ENCODE results near the gene MS4A1. TPM values are rescaled to one million over a fixed set of nuclear protein-coding genes. Genes with fewer than 3 reads are reported as not detected.

Gene MS4A1
- total RNA-seq, 1 donor from 2014 or later = not detected

DNA sequence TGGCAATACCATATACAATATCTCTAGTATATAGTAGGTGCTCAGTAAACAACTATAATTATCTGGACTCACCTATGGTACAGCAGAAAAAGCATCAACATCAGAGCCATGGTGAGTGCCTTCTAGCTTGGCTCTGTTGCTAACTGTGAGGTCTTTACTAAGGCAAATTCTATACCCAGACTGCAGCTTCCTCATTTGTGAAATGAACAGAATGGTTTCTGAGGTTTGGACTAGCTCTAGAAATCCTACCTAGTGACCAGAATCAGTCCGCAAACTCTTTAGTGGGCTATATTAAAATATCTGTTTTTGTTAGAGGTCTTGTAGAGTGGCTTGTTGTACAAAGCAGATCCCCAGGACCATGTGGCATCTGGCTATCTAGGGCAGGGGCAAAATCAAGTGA lies 3.7 kb downstream of the MS4A1 start:
- DNase-seq (ENCODE audit: low read depth) = no peak
- no peaks in the 10 kb centered on the region for H3K27me3 ChIP-seq (ENCODE audit: control insufficient read depth, insufficient read depth, low read length)
- TF ChIP-seq, protein P1, sequence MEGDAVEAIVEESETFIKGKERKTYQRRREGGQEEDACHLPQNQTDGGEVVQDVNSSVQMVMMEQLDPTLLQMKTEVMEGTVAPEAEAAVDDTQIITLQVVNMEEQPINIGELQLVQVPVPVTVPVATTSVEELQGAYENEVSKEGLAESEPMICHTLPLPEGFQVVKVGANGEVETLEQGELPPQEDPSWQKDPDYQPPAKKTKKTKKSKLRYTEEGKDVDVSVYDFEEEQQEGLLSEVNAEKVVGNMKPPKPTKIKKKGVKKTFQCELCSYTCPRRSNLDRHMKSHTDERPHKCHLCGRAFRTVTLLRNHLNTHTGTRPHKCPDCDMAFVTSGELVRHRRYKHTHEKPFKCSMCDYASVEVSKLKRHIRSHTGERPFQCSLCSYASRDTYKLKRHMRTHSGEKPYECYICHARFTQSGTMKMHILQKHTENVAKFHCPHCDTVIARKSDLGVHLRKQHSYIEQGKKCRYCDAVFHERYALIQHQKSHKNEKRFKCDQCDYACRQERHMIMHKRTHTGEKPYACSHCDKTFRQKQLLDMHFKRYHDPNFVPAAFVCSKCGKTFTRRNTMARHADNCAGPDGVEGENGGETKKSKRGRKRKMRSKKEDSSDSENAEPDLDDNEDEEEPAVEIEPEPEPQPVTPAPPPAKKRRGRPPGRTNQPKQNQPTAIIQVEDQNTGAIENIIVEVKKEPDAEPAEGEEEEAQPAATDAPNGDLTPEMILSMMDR (IDR thresholded peaks at IDR 0.05; ENCODE audit: insufficient read depth, low read length, poor library complexity, severe bottlenecking) = no peak
- H3K4me3 ChIP-seq (ENCODE audit: low read depth, low read length) = no peak overlapping the region
- no peaks in the 10 kb centered on the region for H3K36me3 ChIP-seq (ENCODE audit: control insufficient read depth, insufficient read depth, low read length)

DNA sequence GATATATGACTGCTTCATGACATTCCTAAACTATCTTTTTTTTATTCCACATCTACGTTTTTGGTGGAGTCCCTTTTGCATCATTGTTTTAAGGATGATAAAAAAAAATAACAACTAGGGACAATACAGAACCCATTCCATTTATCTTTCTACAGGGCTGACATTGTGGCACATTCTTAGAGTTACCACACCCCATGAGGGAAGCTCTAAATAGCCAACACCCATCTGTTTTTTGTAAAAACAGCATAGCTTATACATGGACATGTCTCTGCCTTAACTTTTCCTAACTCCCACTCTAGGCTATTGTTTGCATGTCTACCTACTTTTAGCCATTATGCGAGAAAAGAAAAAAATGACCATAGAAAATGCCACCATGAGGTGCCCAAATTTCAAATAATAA lies 13.2 kb downstream of the MS4A1 start:
- H3K27me3 ChIP-seq (ENCODE audit: control insufficient read depth, insufficient read depth, low read length) = no peaks in the 10 kb centered on the region
- no peak for DNase-seq (ENCODE audit: low read depth)
- TF ChIP-seq, protein P1 (IDR thresholded peaks at IDR 0.05; ENCODE audit: insufficient read depth, low read length, poor library complexity, severe bottlenecking) = no peak

DNA sequence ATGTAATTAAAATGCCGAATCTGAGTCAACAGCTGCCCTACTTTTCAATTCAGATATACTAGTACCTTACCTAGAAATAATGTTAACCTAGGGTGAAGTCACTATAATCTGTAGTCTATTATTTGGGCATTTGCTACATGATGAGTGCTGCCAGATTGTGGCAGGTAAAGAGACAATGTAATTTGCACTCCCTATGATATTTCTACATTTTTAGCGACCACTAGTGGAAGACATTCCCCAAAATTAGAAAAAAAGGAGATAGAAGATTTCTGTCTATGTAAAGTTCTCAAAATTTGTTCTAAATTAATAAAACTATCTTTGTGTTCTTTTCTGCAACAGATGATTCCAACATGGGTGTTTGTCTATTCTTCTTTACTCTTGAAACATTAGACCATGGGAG lies 14.1 kb downstream of the MS4A1 start:
- DNase-seq (ENCODE audit: low read depth) = no peak
- no peaks in the 10 kb centered on the region for H3K27me3 ChIP-seq (ENCODE audit: control insufficient read depth, insufficient read depth, low read length)
- no peak overlapping the region for H3K4me3 ChIP-seq (ENCODE audit: low read depth, low read length)
- no peaks in the 10 kb centered on the region for H3K36me3 ChIP-seq (ENCODE audit: control insufficient read depth, insufficient read depth, low read length)
- TF ChIP-seq, protein P1 (IDR thresholded peaks at IDR 0.05; ENCODE audit: insufficient read depth, low read length, poor library complexity, severe bottlenecking) = no peak

More for the DNA sequence above, 13.2 kb downstream of the MS4A1 start:
- no peak overlapping the region for H3K4me3 ChIP-seq (ENCODE audit: low read depth, low read length)
- no peaks in the 10 kb centered on the region for H3K36me3 ChIP-seq (ENCODE audit: control insufficient read depth, insufficient read depth, low read length)

DNA sequence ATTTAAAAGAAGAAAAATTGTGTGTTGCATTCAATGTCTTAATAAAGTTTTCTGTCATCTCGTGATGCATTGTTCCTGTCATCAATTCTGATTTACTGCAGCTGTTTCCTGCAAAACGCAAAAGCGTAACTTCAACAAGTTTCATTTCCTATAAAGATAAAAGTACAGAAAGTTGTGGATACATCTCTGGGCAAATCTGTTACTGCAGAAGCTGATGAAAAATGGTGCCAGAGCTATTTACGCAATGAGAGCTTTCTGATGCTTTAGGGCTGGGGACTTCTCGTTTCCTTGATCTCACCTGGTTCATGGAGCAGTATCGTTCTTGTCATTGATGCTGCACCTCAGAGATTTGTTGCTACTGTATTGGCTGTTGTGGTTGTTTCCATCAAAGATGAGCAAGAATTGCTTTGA lies 21.4 kb downstream of the MS4A1 start:
- no peak for DNase-seq (ENCODE audit: low read depth)
- Histone ChIP-seq H3K27me3 (ENCODE audit: control insufficient read depth, insufficient read depth, low read length) (no peaks in the 10 kb centered on the region), H3K36me3 (ENCODE audit: control insufficient read depth, insufficient read depth, low read length) (no peaks in the 10 kb centered on the region), H3K4me3 (ENCODE audit: low read depth, low read length) (no peak overlapping the region)
- TF ChIP-seq, protein P1 (IDR thresholded peaks at IDR 0.05; ENCODE audit: insufficient read depth, low read length, poor library complexity, severe bottlenecking) = no peak

DNA sequence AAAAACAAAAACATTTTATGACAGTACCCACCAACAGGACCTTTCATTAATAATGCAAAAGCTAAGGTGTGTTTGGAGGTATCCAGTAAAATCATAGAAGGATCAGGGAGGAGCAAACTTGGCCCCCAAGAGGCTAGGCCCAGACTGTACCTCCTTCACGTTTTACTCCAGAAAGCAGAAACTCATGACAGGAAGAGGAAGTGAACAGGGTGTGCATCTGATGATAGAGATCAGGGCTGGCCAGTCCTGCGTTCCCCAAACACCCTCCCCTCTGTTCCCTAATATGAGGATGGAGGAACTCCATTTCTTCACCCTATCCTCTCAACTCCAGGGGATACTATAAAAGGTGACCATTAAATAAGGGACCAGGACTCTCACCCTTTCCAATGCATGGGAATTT lies 26.7 kb downstream of the MS4A1 start:
- no peaks in the 10 kb centered on the region for H3K36me3 ChIP-seq (ENCODE audit: control insufficient read depth, insufficient read depth, low read length)
- H3K27me3 ChIP-seq (ENCODE audit: control insufficient read depth, insufficient read depth, low read length) = no peaks in the 10 kb centered on the region
- DNase-seq (ENCODE audit: low read depth) = no peak
- TF ChIP-seq, protein P1 (IDR thresholded peaks at IDR 0.05; ENCODE audit: insufficient read depth, low read length, poor library complexity, severe bottlenecking) = no peak
- no peak overlapping the region for H3K4me3 ChIP-seq (ENCODE audit: low read depth, low read length)

DNA sequence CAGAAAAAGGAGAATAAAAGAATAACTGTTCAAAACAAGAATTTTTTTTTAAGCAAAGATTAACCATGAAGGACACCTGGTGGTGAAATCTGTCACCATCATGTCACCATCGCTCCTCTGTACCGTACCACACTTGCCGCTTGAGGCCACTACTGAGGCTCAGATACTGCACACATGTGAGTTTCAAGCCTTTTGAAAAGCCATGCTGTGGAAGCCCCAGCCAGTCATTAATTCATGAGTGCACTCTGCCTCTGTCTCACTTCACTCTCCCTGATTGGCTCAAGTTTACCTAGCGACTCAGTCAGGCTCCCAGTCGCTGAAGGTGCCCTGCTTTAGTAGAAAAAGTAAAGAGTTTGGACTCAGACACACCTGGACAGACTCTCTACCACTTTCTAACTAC lies 30.3 kb downstream of the MS4A1 start:
- no peak for DNase-seq (ENCODE audit: low read depth)
- no peaks in the 10 kb centered on the region for H3K36me3 ChIP-seq (ENCODE audit: control insufficient read depth, insufficient read depth, low read length)
- H3K4me3 ChIP-seq (ENCODE audit: low read depth, low read length) = no peak overlapping the region
- H3K27me3 ChIP-seq (ENCODE audit: control insufficient read depth, insufficient read depth, low read length) = no peaks in the 10 kb centered on the region
- TF ChIP-seq, protein P1 (IDR thresholded peaks at IDR 0.05; ENCODE audit: insufficient read depth, low read length, poor library complexity, severe bottlenecking) = peak; percentile 1

All from kidney epithelial cell (primary cell).